Astrocyte of the spinal cord (primary cell): ENCODE results near the gene MACF1.

ENCODE experiments used
- DNase-seq: peaks from one replicate; pipeline ENCODE4 v3.0.0; 2011; ENCODE audit warnings: low read depth, low spot score
- H3K4me3 ChIP-seq: 2 replicates; pipeline ENCODE4 v1.5.1; 2011; ENCODE audit warnings: low read depth, mild to moderate bottlenecking, low read length, moderate library complexity
- CTCF ChIP-seq: IDR thresholded peaks from 2 replicates; pipeline ENCODE4 v1.5.1; 2012; ENCODE audit warnings: low read depth, mild to moderate bottlenecking, low read length, inconsistent platforms
- in situ Hi-C: cut with HindIII; loops from 2 replicates; pipeline ENCODE4 v1.10.0; 2017; ENCODE audit warnings: low sequenced_read_pairs

MACF1 gene

GRCh38 chr1:39229504-39229903 is 25.0 kb downstream of the MACF1 start:
- no peak overlapping the region for H3K4me3 ChIP-seq
- in situ Hi-C loops = no loop called here
- no peak for TF ChIP-seq CTCF
- DNase-seq = no peak

GRCh38 chr1:39230261-39231190 is 26.0 kb downstream of the MACF1 start:
- TF ChIP-seq CTCF = no peak
- in situ Hi-C loops = no loop called here
- no peak overlapping the region for H3K4me3 ChIP-seq
- DNase-seq = no peak

GRCh38 chr1:39236971-39237370 is 32.5 kb downstream of the MACF1 start:
- no peak overlapping the region for H3K4me3 ChIP-seq
- in situ Hi-C loops = no loop called here
- no peak for DNase-seq
- TF ChIP-seq CTCF = no peak

- no peak for TF ChIP-seq CTCF
- in situ Hi-C loops = no loop called here
- H3K4me3 ChIP-seq = no peak overlapping the region
- DNase-seq = peak; percentile 78
Observed at GRCh38 chr1:39238476-39238875, 34.0 kb downstream of the MACF1 start.

GRCh38 chr1:39239968-39240367 is 35.5 kb downstream of the MACF1 start:
- in situ Hi-C loops = no loop called here
- H3K4me3 ChIP-seq = no peak overlapping the region
- TF ChIP-seq CTCF = no peak
- no peak for DNase-seq

- no peak for DNase-seq
- in situ Hi-C loops = no loop called here
- TF ChIP-seq CTCF = no peak
- H3K4me3 ChIP-seq = no peak overlapping the region
Observed at GRCh38 chr1:39243302-39243701, 38.8 kb downstream of the MACF1 start.
